GM13976 (cell line): ENCODE measurements around the gene UPF2.

ENCODE experiments used
- DNase-seq: peaks from one replicate; pipeline ENCODE4 v3.0.0; 2012; ENCODE audit warnings: low spot score
- in situ Hi-C: fragments of 300-500 bp; cut with MboI; formaldehyde crosslinking; loops from one replicate; pipeline ENCODE4 v1.12.0; 2022; ENCODE audit warnings: low sequenced_read_pairs, mixed read lengths, inconsistent platforms; ENCODE audit not compliant: unreplicated experiment
- TF ChIP-seq, protein P1 (sequence below): IDR thresholded peaks from 2 replicates; pipeline ENCODE4 v1.5.1; 2012; ENCODE audit warnings: borderline replicate concordance, mild to moderate bottlenecking; ENCODE audit not compliant: insufficient read depth; ENCODE audit errors: extremely low read depth, missing control alignments, control extremely low read depth

UPF2 gene

DNA sequence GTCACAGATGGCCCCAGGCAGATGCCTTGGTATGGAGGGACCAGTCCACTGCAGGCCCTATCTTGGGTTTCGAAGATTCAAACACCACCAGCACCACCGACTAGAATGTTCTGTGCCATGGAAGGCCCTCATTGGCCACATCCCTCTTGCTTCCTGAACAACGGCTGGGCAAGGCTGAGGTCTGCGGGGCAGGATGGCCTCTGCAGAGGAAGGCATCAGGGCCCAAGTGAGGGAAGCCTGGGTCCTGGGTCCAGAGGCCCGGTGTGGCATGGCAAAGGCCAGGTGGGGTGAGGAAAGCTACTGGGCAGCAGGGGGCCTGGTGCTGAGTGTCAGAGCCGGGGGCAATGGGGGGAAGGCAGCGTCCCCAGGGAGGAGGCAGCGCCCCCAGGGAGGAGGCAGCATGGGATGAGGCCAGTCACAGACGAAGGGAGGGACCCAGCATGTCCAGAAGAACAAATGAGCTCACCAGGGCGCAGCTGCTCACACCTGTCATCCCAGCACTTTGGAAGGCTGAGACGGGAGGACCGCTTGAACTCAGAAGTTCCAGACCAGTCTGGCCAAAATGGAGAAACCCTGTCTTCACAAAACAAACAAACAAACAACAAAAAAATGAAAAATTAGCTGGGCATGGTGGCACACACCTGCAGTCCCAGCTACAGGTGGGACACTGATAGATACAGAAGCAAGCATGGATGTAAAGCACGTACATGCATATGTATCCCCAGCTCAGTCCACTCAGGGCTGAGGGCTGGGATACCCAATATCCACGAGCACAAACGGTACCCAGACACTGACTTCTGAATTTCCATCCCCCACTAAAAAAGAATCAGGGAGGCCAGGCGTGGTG is 155.0 kb downstream of the UPF2 start:
- TF ChIP-seq, protein P1, sequence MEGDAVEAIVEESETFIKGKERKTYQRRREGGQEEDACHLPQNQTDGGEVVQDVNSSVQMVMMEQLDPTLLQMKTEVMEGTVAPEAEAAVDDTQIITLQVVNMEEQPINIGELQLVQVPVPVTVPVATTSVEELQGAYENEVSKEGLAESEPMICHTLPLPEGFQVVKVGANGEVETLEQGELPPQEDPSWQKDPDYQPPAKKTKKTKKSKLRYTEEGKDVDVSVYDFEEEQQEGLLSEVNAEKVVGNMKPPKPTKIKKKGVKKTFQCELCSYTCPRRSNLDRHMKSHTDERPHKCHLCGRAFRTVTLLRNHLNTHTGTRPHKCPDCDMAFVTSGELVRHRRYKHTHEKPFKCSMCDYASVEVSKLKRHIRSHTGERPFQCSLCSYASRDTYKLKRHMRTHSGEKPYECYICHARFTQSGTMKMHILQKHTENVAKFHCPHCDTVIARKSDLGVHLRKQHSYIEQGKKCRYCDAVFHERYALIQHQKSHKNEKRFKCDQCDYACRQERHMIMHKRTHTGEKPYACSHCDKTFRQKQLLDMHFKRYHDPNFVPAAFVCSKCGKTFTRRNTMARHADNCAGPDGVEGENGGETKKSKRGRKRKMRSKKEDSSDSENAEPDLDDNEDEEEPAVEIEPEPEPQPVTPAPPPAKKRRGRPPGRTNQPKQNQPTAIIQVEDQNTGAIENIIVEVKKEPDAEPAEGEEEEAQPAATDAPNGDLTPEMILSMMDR = no peak
- no peak for DNase-seq
- in situ Hi-C loops = no loop called here

DNA sequence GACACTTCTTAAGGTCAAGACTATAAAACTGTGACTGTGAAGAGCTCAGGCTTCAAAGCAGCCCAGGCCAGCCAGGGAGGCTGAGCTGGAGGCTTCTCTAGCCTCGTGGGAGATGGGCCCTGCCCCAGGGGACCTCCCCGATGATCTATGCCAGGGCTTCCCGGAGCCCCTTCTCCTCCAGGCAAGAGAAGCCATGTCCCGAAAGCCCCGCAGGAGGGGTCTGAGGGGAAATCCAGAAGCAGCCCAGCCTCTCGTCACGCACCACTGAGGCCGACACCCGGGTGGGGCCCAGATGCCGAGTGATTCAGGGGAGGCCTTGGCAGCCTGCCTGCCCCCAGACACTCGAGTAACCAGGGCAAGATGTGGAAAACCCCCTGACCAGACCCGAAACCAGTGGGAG is 155.8 kb downstream of the UPF2 start:
- in situ Hi-C loops = no loop called here
- TF ChIP-seq, protein P1 = no peak
- DNase-seq = peak; percentile 64

DNA sequence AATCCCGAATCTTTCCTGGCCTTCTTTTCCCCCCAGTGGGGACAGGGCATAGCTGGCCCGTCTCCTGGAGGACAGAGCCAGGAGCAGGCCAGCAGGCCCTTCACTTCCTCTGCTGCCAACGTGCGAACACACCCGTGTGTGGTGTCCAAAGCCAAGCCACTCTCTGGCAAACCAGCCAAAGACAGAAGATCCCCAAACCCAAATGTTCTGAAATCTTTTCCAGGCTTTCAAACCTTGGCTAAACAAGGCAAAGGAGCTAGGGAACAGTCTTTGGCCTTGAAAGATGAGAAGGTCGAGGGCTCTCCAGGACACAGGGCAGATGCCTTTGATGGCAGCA is 156.5 kb downstream of the UPF2 start:
- in situ Hi-C loops = no loop called here
- TF ChIP-seq, protein P1 = no peak
- DNase-seq = no peak

DNA sequence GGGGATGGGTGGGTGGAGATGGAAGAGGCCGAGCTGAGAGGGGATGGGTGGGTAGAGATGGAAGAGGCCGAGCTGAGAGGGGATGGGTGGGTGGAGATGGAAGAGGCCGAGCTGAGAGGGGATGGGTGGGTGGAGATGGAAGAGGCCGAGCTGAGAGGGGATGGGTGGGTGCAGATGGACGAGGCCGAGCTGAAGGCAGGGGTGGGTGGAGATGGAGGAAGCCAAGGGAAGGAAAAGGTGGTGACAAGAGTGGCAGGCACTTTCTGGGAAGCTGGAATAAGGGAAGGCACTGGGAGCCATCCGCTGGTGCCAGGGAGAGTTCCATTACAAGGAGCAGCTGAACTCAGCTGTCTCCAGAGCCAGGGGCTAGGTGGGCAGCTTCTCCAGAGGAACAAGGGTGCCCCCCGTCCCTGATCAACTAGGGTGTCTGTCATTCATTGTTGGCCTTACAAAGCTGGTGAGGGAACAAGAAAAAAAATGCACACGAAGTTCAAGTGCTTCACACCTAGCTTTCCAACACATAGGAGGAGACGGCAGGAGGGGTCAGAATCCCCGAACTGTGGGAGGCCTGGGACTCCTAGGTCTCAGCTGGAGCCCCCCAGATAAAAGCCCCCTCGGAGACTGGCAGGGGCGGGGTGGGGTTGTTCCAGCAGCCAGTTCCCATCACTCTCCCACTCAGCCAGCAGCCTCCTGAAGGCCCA is 157.0 kb downstream of the UPF2 start:
- DNase-seq = no peak
- in situ Hi-C loops = no loop called here
- TF ChIP-seq, protein P1 = no peak

DNA sequence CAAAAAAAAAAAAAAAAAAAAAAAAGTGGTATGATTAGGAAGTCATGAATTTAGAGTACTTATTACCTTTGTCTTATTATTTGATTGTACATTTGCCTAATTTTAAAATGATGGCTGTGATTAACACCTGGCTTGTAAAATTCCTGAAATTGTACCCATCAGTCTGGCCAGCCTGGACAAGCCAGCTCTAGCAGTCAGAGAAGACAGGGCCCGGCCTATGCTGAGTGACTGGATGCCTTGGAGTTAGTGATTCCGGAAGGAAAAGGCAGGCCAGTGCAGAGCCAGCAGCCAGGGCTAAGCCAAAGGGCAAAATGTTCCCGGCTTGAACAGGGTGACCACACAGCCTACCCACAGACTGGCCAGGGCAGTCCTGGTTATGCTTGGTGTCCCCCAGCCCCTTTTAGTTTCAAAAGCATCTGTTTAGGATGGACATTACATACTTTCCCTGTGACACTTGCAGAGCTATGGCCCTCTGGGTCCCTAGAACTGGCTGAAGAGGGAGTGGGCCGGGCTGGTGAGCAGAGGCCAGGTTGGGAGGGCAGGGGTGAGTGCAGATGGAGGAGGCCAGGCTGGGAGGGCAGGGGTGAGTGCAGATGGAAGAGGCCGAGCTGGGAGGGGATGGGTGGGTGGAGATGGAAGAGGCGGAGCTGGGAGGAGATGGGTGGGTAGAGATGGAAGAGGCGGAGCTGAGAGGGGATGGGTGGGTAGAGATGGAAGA is 157.7 kb downstream of the UPF2 start:
- TF ChIP-seq, protein P1 = no peak
- DNase-seq = no peak
- in situ Hi-C loops = no loop called here

DNA sequence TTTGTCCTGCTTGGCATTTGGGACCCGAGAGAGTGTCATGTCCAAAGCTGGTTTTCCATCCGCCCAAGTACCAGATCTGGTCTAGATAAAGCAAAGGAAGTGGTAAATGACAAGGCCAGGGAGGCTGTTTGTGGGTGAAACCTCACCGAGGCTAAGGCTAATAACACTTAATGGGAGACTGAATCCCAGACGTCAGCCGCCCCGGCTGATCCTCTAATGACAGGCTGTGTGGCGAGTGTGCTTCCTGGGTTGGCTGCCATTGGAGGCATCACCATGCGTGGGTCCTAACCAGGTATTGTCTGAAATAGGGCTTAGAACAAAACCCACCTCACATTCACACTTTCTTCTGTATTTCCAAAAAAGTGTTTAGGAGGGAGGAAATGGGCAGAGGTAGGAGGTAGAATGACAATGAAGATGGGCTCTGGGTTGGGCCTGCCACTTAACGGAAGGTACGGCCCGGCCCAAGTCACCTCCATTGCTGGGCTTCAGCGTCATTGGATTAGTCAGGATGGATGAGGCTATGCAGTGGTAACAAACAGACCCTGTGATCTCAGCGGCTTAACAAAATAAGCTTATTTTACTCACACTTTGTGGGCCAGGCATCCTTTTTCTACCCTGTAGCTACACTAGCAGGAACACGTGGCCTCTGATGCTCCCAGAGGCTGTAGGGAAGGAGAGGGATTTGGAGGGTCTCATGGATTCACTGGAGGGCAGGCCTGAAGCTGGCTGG is 159.8 kb downstream of the UPF2 start:
- in situ Hi-C loops = no loop called here
- DNase-seq = no peak
- TF ChIP-seq, protein P1 = no peak
